Measurements from ENCODE around the gene PRKAG2.

PRKAG2 gene

DNA sequence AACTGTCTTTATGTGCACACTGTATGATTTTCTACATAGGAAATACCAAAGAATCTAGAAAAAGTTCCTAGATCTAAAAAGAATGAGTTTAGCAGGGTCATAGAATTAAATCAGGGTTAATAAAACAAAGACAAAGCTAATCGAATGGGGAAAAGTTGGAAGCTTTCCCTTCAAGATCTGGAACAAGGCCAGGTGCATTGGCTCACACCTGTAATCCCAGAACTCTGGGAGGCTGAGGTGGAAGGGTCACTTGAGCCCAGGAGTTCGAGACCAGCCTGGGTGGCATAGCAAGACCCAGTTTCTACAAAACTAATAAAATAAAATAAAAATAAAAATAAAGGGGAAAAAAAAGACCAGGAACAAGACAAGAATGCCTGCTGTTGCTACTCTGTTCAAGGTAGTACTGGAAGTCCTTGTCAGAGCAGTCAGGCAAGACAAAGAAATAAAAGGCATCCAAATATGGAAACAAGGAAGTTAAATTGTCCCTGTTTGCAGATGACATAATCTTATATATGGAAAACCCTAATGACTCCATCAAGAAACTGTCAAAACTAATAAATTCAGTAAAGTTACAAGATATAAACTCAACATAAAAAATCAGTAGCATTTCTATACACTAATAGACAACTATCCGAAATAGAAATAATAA lies 281.1 kb downstream of the PRKAG2 start:
- Histone ChIP-seq H3K4me1 (ENCODE audit: insufficient read depth, low read length, poor library complexity, severe bottlenecking) (no peaks in the 10 kb centered on the region), H3K79me2 (ENCODE audit: insufficient read depth, low read length) (no peaks in the 10 kb centered on the region), H3K9me3 (ENCODE audit: insufficient read depth, low read depth, low read length) (no peaks in the 10 kb centered on the region), H3K36me3 (ENCODE audit: insufficient read depth, low read length) (no peaks in the 10 kb centered on the region), H3K27me3 (ENCODE audit: insufficient read depth, low read length, poor library complexity, severe bottlenecking) (no peaks in the 10 kb centered on the region), H3F3A (ENCODE audit: low read depth) (no peaks in the 10 kb centered on the region), H2AFZ (ENCODE audit: low read length) (no peak overlapping the region), H3K4me2 (ENCODE audit: low read depth, low read length, poor library complexity, severe bottlenecking) (no peak overlapping the region), H3K9ac (ENCODE audit: low read depth, low read length, poor library complexity, severe bottlenecking) (no peak overlapping the region), H4K20me1 (ENCODE audit: insufficient read depth, low read length, poor library complexity, severe bottlenecking) (no peaks in the 10 kb centered on the region), H3K9me2 (replicated peaks; ENCODE audit: low read depth, low read length) (no peaks in the 10 kb centered on the region), H3K4me3 (ENCODE audit: low read length, poor library complexity, severe bottlenecking) (no peak overlapping the region)
- no peak for TF ChIP-seq EZH2phosphoT487 (IDR thresholded peaks at IDR 0.05; ENCODE audit: borderline replicate concordance)
- TF ChIP-seq, protein P1, sequence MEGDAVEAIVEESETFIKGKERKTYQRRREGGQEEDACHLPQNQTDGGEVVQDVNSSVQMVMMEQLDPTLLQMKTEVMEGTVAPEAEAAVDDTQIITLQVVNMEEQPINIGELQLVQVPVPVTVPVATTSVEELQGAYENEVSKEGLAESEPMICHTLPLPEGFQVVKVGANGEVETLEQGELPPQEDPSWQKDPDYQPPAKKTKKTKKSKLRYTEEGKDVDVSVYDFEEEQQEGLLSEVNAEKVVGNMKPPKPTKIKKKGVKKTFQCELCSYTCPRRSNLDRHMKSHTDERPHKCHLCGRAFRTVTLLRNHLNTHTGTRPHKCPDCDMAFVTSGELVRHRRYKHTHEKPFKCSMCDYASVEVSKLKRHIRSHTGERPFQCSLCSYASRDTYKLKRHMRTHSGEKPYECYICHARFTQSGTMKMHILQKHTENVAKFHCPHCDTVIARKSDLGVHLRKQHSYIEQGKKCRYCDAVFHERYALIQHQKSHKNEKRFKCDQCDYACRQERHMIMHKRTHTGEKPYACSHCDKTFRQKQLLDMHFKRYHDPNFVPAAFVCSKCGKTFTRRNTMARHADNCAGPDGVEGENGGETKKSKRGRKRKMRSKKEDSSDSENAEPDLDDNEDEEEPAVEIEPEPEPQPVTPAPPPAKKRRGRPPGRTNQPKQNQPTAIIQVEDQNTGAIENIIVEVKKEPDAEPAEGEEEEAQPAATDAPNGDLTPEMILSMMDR (conservative IDR thresholded peaks at IDR 0.05; ENCODE audit: low read length), result no peak

DNA sequence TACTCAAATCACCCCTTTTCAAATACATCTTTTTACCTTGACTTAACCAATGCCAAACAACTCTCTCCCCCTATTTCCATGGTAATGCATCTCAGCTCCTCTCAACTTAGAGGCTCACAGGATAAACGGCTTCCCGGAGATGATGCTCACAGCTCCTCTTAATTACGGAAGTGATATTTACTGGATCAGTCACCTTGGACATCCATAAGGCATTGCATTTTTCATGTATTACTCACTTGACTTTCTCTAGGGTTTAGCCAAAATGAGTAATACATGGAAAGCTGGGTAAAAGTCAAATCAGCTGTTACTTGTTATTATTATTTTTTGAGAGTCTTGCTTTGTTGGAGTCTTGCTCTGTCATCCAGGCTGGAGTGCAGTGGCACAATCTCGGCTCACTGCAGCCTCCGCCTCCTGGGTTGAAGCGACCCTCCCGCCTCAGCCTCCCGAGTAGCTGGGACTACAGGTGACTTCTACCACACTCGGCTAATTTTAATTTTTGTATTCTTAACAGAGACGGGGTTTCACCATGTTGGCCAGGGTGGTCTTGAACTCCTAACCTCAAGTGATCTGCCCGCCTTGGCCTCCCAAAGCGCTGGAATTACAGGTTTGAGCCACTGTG lies 283.9 kb downstream of the PRKAG2 start:
- no peaks in the 10 kb centered on the region for H3K36me3 ChIP-seq (ENCODE audit: insufficient read depth, low read length)
- no peak overlapping the region for H3K4me2 ChIP-seq (ENCODE audit: low read depth, low read length, poor library complexity, severe bottlenecking)
- no peaks in the 10 kb centered on the region for H4K20me1 ChIP-seq (ENCODE audit: insufficient read depth, low read length, poor library complexity, severe bottlenecking)
- no peaks in the 10 kb centered on the region for H3F3A ChIP-seq (ENCODE audit: low read depth)
- TF ChIP-seq, protein P1 (conservative IDR thresholded peaks at IDR 0.05; ENCODE audit: low read length), result no peak
- TF ChIP-seq EZH2phosphoT487 (IDR thresholded peaks at IDR 0.05; ENCODE audit: borderline replicate concordance), result no peak
- no peak overlapping the region for H3K9ac ChIP-seq (ENCODE audit: low read depth, low read length, poor library complexity, severe bottlenecking)
- H3K4me3 ChIP-seq (ENCODE audit: low read length, poor library complexity, severe bottlenecking), result no peak overlapping the region
- no peak overlapping the region for H2AFZ ChIP-seq (ENCODE audit: low read length)
- H3K79me2 ChIP-seq (ENCODE audit: insufficient read depth, low read length), result no peaks in the 10 kb centered on the region
- H3K9me3 ChIP-seq (ENCODE audit: insufficient read depth, low read depth, low read length), result no peaks in the 10 kb centered on the region
- no peaks in the 10 kb centered on the region for H3K27me3 ChIP-seq (ENCODE audit: insufficient read depth, low read length, poor library complexity, severe bottlenecking)
- H3K4me1 ChIP-seq (ENCODE audit: insufficient read depth, low read length, poor library complexity, severe bottlenecking), result no peaks in the 10 kb centered on the region
- H3K9me2 ChIP-seq (replicated peaks; ENCODE audit: low read depth, low read length), result no peaks in the 10 kb centered on the region

DNA sequence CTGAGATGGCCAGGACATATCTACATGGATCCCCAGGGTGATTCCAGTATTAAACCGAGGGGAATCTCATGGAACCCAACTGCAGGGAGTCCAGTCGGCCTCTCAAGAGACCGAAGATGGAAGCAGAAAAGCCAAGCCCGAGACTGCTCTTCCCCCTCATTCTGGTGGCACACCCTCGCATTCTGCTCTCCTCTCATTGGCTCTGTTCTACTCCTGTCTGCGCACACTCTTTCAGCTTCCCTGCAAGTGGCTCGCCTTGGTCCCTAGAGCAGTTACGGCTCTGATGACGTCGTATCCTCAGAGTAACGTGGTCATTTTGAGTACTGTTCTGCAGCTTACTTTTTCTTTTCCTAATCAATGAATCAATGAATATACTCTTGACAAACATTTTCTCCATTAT lies 284.6 kb downstream of the PRKAG2 start:
- no peaks in the 10 kb centered on the region for H3F3A ChIP-seq (ENCODE audit: low read depth)
- no peaks in the 10 kb centered on the region for H3K9me2 ChIP-seq (replicated peaks; ENCODE audit: low read depth, low read length)
- H4K20me1 ChIP-seq (ENCODE audit: insufficient read depth, low read length, poor library complexity, severe bottlenecking), result no peaks in the 10 kb centered on the region
- H2AFZ ChIP-seq (ENCODE audit: low read length), result no peak overlapping the region
- H3K4me2 ChIP-seq (ENCODE audit: low read depth, low read length, poor library complexity, severe bottlenecking), result no peak overlapping the region
- H3K27me3 ChIP-seq (ENCODE audit: insufficient read depth, low read length, poor library complexity, severe bottlenecking), result no peaks in the 10 kb centered on the region
- H3K4me3 ChIP-seq (ENCODE audit: low read length, poor library complexity, severe bottlenecking), result no peak overlapping the region
- no peaks in the 10 kb centered on the region for H3K4me1 ChIP-seq (ENCODE audit: insufficient read depth, low read length, poor library complexity, severe bottlenecking)
- no peak overlapping the region for H3K9ac ChIP-seq (ENCODE audit: low read depth, low read length, poor library complexity, severe bottlenecking)
- no peaks in the 10 kb centered on the region for H3K79me2 ChIP-seq (ENCODE audit: insufficient read depth, low read length)
- no peaks in the 10 kb centered on the region for H3K9me3 ChIP-seq (ENCODE audit: insufficient read depth, low read depth, low read length)
- TF ChIP-seq, protein P1 (conservative IDR thresholded peaks at IDR 0.05; ENCODE audit: low read length), result no peak
- TF ChIP-seq EZH2phosphoT487 (IDR thresholded peaks at IDR 0.05; ENCODE audit: borderline replicate concordance), result no peak
- H3K36me3 ChIP-seq (ENCODE audit: insufficient read depth, low read length), result no peaks in the 10 kb centered on the region
